Choroid plexus epithelial cell (primary cell): ENCODE data around the gene CYP3A7.
A peak's percentile ranks its signal among the peaks of the same experiment; 100 is the strongest.
"Not testable (repeated sequence)": the region's sequence is repeated elsewhere in the genome, so short reads cannot be mapped to it uniquely, and the experiment has no call there.

Source experiments
- DNase-seq: peaks from one replicate; pipeline ENCODE4 v3.0.0-alpha.2; 2010; ENCODE audit warnings: low read depth
- H3K4me3 ChIP-seq: 2 replicates; pipeline ENCODE4 v1.5.1; 2011; ENCODE audit warnings: low read depth, mild to moderate bottlenecking, control low read depth, low read length, moderate library complexity
- TF ChIP-seq, protein P1 (sequence below): conservative IDR thresholded peaks from 2 replicates; pipeline ENCODE4 v1.5.1; 2011; ENCODE audit warnings: low read depth, mild to moderate bottlenecking, control low read depth, inconsistent platforms, low read length, moderate library complexity

Gene CYP3A7

DNA sequence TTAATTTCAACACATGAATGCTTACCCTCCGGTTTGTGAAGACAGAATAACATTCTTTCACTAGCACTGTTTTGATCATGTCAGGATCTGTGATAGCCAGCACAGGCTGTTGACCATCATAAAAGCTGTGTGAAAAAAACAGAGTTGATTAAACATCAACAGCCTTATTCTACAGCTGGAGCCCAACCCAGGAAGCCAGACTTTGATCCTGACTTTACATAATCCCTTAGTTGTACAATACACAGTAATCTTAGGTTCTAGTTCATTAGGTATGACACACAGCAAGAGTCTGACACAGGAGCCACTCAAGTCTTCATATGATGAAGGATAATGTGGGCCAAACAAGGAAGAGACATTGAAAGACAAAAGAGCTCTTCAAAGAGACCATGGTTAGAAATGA is 37.6 kb upstream of the CYP3A7 start:
- H3K4me3 ChIP-seq: no peak overlapping the region
- DNase-seq: no peak

DNA sequence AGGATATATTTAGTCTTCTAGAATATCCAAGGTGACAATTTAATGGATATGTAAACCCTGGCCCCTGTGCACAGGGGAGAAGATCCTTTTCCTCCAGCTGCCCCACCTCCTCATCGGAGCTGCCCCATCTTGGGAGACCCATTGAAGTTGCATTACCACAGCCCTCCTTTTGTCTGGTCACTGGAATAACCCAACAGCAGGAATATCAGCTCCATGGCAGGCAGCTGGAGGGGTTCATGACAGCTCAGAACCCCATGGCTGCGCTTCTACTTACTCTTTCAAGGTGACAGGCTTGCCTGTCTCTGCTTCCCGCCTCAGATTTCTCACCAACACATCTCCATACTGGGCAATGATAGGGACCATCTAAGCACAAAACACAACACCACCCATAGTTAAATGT is 34.5 kb upstream of the CYP3A7 start:
- H3K4me3 ChIP-seq, DNase-seq: not testable (repeated sequence)

More for the DNA sequence above, 37.6 kb upstream of the CYP3A7 start:
- TF ChIP-seq, protein P1, sequence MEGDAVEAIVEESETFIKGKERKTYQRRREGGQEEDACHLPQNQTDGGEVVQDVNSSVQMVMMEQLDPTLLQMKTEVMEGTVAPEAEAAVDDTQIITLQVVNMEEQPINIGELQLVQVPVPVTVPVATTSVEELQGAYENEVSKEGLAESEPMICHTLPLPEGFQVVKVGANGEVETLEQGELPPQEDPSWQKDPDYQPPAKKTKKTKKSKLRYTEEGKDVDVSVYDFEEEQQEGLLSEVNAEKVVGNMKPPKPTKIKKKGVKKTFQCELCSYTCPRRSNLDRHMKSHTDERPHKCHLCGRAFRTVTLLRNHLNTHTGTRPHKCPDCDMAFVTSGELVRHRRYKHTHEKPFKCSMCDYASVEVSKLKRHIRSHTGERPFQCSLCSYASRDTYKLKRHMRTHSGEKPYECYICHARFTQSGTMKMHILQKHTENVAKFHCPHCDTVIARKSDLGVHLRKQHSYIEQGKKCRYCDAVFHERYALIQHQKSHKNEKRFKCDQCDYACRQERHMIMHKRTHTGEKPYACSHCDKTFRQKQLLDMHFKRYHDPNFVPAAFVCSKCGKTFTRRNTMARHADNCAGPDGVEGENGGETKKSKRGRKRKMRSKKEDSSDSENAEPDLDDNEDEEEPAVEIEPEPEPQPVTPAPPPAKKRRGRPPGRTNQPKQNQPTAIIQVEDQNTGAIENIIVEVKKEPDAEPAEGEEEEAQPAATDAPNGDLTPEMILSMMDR: no peak

DNA sequence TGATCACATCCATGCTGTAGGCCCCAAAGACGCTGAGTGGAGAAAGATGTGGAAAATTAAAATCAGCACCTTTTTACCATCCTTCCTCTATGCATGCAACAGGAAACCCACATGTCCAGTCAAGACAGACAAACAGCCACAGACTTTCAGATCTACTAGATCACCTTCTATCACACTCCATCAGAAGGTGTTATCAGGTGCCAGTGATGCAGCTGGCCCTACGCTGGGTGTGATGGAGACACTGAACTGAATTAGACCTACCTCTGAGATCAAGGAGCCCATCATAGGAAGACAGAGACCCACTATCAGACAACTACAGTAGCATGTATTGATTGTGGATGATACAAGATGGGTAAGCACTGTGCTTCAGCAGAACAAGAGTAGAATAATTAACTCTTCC is 33.5 kb upstream of the CYP3A7 start:
- no peak for DNase-seq
- TF ChIP-seq, protein P1: no peak
- no peak overlapping the region for H3K4me3 ChIP-seq

DNA sequence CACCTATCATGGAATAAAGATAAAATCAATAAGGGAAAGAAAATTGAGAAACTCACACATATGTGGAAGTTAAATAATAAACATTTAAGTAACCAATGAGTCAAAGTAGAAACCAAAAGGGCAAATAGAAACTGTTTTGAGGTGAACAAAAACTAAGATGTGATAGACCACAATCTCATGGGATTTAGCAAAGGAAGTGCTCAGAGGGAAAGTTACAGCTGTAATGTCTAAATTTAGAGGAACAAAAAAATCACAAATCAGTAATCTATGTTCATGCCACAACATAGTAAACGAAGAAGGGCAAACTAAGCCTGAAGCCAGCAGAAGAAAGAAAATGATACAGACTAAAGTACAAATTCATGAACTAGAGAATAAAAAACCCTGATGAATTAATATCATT is 32.7 kb upstream of the CYP3A7 start:
- DNase-seq: no peak
- no peak overlapping the region for H3K4me3 ChIP-seq
- TF ChIP-seq, protein P1: no peak

DNA sequence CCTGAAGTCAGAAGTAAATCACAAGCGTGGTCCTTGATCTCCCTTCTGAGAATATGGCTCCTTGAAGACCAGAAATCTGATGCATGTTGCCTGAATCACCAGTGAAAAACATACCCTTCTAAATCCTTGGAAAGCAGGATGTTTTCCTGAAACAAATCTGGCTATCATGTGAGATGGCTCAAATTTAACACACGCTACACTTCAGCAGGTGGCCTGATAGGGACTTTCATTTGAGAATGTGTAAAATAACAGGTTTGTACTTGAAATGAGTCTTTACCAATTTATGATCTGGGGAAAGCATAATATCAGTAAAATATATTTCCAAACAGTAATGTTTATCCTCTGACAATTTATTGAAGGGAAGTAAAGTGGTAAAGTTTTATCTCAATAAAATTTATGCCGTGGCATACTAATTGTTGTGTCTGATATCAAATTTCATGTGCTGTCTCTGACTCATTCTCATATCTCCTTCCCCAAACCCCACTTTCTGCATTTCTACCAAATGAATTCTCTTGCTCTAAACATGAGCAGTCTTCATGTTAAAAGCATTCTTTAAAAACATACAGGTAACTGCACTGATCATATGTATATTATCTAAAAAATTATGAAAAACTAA is 31.6 kb upstream of the CYP3A7 start:
- peak; percentile 2 for DNase-seq
- TF ChIP-seq, protein P1: no peak

DNA sequence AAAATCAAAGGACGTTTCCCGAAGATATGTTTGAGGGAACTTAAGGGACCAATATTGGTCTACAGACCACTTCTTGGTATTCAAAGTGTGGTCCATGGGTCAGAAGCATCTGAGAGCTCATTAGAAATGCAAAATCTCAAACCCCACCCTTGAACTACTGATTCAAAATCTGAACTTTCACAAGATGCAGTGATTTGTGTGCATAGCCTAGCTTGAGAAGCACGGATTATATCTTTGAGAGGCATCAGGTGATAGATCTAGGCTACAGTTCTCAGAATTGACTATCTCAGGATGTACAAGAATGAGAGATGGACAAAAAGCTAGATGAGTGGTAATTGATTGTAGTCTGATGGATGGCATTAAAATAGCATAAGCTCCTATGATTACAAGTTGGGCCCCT is 29.5 kb upstream of the CYP3A7 start:
- no peak overlapping the region for H3K4me3 ChIP-seq
- DNase-seq: no peak
- TF ChIP-seq, protein P1: no peak

More for the DNA sequence above, 31.6 kb upstream of the CYP3A7 start:
- no peak overlapping the region for H3K4me3 ChIP-seq

DNA sequence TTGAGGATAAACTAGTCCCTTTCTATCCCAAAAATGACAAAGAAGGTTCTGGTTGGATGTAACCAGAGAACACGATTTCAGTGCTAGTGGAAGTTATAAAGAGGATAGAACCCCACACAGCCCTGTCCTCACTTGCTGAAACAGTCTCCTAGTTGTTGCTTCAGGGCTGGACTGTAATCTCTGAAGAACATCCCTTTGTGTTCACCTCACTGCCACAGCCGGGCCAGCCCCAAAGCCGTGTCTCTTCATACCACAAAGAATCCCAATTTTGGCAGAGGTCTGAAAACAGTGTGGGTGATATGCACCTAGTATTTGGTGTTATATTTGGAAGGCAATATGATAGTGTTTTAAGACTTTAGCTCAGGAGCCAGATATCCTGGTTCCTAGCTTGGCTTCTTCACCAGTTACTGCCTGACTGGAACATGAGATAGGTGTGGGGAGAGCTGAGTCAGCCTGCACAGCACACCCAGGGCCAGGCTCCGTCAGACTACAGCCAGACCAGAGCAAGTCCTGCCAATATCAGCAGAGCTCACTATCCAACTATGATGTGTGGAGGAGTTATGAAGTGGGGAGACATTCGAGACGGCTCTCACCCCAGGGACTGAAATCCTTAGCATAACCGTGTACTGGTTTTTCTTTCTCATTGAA is 27.8 kb upstream of the CYP3A7 start:
- TF ChIP-seq, protein P1: no peak
- peak; percentile 84 for DNase-seq

More for the DNA sequence above, 27.8 kb upstream of the CYP3A7 start:
- no peak overlapping the region for H3K4me3 ChIP-seq
